ENCODE results near the gene SLC4A9.
A peak's percentile ranks its signal among the peaks of the same experiment; 100 is the strongest.

The SLC4A9 gene

DNA sequence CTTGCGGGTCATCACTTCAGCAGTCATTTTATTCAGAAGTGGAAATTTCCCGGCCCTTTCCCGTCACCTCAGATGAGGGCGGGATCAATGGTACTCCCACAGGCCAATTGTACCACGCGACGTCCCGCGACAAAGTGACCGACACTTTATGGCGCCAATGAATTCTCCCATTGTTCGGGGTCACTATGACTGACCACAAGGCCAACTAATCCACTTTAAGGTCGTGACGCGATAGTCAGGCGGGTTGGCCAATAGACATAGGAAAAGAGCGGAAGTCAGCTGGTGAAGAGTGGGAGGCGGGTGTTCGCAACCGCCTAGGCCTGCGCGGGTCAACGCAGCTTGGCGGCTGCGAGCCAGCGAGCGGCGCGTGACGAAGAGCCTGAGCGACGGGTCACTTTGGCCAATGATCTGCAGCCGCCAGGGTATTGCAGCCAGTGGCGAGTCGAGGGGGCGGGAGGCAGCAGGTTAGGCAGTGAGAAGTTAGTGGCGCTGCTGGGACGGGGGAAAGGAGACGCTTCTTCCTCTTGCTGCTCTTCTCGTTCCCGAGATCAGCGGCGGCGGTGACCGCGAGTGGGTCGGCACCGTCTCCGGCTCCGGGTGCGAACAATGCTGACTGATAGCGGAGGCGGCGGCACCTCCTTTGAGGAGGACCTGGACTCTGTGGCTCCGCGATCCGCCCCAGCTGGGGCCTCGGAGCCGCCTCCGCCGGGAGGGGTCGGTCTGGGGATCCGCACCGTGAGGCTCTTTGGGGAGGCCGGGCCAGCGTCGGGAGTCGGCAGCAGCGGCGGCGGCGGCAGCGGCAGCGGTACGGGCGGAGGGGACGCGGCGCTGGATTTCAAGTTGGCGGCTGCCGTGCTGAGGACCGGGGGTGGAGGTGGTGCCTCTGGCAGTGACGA, 41.6 kb downstream of the SLC4A9 start, which contains the start of gene ANKHD1 (continued):
- TF ChIP-seq, protein P1, sequence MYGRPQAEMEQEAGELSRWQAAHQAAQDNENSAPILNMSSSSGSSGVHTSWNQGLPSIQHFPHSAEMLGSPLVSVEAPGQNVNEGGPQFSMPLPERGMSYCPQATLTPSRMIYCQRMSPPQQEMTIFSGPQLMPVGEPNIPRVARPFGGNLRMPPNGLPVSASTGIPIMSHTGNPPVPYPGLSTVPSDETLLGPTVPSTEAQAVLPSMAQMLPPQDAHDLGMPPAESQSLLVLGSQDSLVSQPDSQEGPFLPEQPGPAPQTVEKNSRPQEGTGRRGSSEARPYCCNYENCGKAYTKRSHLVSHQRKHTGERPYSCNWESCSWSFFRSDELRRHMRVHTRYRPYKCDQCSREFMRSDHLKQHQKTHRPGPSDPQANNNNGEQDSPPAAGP (tag by site-specific recombination; IDR thresholded peaks at IDR 0.05), result peak; percentile 76
- TF ChIP-seq, protein P2, sequence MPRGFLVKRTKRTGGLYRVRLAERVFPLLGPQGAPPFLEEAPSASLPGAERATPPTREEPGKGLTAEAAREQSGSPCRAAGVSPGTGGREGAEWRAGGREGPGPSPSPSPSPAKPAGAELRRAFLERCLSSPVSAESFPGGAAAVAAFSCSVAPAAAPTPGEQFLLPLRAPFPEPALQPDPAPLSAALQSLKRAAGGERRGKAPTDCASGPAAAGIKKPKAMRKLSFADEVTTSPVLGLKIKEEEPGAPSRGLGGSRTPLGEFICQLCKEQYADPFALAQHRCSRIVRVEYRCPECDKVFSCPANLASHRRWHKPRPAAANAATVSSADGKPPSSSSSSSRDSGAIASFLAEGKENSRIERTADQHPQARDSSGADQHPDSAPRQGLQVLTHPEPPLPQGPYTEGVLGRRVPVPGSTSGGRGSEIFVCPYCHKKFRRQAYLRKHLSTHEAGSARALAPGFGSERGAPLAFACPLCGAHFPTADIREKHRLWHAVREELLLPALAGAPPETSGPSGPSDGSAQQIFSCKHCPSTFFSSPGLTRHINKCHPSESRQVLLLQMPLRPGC (tag by site-specific recombination; IDR thresholded peaks at IDR 0.05), result no peak
- 0 out of 2 replicates have a peak, but pooled peaks have one; percentile 11 for TF ChIP-seq ZBTB21 (tag by site-specific recombination; IDR thresholded peaks at IDR 0.05)
- TF ChIP-seq ZNF2 (tag by site-specific recombination; IDR thresholded peaks at IDR 0.05), result peak; percentile 53; the same call in 1 of the 2 replicates
- TF ChIP-seq KLF9 (tag by site-specific recombination; IDR thresholded peaks at IDR 0.05; ENCODE audit: low read depth), result peak; percentile 35; the same call in 1 of the 2 replicates
- peak; percentile 63 for TF ChIP-seq ZNF660 (tag by site-specific recombination; IDR thresholded peaks at IDR 0.05)
- 0 out of 2 replicates have a peak, but pooled peaks have one; percentile 25 for TF ChIP-seq KLF1 (tag by site-specific recombination; IDR thresholded peaks at IDR 0.05)
- no peak; the same call in 1 of the 2 replicates for TF ChIP-seq ZNF561 (tag by site-specific recombination; IDR thresholded peaks at IDR 0.05; ENCODE audit: borderline replicate concordance)
- TF ChIP-seq, protein P3, sequence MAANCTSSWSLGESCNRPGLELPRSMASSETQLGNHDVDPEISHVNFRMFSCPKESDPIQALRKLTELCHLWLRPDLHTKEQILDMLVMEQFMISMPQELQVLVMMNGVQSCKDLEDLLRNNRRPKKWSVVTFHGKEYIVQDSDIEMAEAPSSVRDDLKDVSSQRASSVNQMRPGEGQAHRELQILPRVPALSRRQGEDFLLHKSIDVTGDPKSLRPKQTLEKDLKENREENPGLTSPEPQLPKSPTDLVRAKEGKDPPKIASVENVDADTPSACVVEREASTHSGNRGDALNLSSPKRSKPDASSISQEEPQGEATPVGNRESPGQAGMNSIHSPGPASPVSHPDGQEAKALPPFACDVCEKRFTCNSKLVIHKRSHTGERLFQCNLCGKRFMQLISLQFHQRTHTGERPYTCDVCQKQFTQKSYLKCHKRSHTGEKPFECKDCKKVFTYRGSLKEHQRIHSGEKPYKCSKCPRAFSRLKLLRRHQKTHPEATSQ (tag by site-specific recombination; IDR thresholded peaks at IDR 0.05), result peak; percentile 31; the same call in 1 of the 2 replicates
- TF ChIP-seq, protein P4, sequence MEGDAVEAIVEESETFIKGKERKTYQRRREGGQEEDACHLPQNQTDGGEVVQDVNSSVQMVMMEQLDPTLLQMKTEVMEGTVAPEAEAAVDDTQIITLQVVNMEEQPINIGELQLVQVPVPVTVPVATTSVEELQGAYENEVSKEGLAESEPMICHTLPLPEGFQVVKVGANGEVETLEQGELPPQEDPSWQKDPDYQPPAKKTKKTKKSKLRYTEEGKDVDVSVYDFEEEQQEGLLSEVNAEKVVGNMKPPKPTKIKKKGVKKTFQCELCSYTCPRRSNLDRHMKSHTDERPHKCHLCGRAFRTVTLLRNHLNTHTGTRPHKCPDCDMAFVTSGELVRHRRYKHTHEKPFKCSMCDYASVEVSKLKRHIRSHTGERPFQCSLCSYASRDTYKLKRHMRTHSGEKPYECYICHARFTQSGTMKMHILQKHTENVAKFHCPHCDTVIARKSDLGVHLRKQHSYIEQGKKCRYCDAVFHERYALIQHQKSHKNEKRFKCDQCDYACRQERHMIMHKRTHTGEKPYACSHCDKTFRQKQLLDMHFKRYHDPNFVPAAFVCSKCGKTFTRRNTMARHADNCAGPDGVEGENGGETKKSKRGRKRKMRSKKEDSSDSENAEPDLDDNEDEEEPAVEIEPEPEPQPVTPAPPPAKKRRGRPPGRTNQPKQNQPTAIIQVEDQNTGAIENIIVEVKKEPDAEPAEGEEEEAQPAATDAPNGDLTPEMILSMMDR (tag by site-specific recombination; IDR thresholded peaks at IDR 0.05), result peak; percentile 64; the same call in 1 of the 2 replicates
- TF ChIP-seq ZNF785 (tag by site-specific recombination; IDR thresholded peaks at IDR 0.05), result no peak; the same call in 1 of the 2 replicates
- TF ChIP-seq ZNF341 (tag by site-specific recombination; IDR thresholded peaks at IDR 0.05; ENCODE audit: low read depth), result peak; percentile 58; the same call in 1 of the 2 replicates
- no peak for TF ChIP-seq ZFP3 (tag by site-specific recombination; IDR thresholded peaks at IDR 0.05; ENCODE audit: low read depth)
- no peak for TF ChIP-seq ZNF140 (tag by site-specific recombination; IDR thresholded peaks at IDR 0.05)
- TF ChIP-seq, protein P5, sequence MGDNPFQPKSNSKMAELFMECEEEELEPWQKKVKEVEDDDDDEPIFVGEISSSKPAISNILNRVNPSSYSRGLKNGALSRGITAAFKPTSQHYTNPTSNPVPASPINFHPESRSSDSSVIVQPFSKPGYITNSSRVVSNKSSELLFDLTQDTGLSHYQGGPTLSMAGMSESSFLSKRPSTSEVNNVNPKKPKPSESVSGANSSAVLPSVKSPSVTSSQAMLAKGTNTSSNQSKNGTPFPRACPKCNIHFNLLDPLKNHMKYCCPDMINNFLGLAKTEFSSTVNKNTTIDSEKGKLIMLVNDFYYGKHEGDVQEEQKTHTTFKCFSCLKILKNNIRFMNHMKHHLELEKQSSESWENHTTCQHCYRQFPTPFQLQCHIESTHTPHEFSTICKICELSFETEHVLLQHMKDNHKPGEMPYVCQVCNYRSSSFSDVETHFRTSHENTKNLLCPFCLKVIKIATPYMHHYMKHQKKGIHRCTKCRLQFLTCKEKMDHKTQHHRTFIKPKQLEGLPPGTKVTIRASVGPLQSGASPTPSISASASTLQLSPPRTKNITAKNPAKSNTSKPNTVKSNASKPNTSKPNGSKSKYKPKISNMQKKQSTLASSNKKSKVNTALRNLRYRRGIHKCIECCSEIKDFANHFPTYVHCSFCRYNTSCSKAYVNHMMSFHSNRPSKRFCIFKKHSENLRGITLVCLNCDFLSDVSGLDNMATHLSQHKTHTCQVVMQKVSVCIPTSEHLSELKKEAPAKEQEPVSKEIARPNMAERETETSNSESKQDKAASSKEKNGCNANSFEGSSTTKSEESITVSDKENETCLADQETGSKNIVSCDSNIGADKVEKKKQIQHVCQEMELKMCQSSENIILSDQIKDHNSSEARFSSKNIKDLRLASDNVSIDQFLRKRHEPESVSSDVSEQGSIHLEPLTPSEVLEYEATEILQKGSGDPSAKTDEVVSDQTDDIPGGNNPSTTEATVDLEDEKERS (tag by site-specific recombination; IDR thresholded peaks at IDR 0.05), result no peak
- TF ChIP-seq, protein P6, sequence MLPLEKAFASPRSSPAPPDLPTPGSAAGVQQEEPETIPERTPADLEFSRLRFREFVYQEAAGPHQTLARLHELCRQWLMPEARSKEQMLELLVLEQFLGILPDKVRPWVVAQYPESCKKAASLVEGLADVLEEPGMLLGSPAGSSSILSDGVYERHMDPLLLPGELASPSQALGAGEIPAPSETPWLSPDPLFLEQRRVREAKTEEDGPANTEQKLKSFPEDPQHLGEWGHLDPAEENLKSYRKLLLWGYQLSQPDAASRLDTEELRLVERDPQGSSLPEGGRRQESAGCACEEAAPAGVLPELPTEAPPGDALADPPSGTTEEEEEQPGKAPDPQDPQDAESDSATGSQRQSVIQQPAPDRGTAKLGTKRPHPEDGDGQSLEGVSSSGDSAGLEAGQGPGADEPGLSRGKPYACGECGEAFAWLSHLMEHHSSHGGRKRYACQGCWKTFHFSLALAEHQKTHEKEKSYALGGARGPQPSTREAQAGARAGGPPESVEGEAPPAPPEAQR (tag by site-specific recombination; IDR thresholded peaks at IDR 0.05), result 0 out of 2 replicates have a peak, but pooled peaks have one; percentile 8
